ENCODE results near the gene IFT57.

The IFT57 gene

DNA sequence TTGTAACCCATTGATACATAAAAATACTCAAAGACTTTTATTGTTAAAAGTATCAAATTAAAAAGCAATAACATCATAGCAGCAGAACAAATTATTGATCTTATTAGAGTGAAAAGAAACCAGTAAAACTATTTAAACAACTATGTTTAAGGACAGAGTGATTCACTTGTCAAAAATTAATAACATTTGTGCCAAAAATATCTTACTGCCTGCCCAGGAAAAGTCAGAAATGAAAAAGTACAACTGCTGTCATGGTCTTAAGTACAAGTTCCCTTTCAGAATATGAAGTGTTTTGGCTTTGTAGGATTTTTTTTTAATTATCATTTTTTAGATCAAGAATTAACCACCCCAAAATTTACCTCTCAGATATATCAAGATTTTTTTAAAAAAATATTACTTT lies 3.4 kb downstream of the IFT57 start:
- no peak for DNase-seq (ENCODE audit: low read depth in 2 of 2)

DNA sequence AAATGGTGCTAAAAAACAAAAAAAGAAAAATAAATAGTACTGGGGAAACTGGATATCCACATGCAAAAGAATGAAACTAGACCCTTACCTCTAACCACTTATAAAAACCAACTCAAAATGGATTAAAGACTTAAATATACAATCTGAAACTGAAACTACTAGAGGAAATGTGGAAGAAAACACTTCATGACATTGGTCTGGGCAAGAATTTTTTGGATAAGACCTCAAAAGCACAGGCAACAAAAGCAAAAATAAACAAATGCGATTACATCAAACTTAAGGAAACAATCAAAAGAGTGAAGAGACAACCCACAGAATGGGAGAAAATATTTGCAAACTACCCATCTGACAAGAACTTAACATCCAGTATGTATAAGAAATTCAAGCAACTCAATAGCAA lies 6.4 kb downstream of the IFT57 start:
- DNase-seq (ENCODE audit: low read depth in 2 of 2), result no peak

DNA sequence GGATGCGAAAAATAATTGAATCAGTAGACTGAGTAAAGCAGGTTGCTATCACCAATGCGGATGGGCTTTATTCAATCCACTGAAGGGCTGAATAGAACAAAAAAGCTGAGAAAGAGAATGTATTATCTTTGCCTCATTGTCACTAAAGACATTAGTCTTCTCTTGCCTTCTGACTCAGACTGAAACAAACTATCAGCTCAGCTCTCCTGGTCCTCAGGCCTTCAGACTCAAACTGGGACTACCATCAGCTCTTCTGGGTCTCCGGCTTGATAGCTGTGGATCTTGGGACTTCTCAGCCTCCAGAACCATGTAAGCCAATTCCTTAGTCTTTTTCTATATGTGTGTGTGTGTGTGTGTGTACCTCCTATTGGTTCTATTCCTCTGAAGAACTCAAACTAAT lies 12.6 kb downstream of the IFT57 start:
- DNase-seq (ENCODE audit: low read depth in 2 of 2), result no peak

DNA sequence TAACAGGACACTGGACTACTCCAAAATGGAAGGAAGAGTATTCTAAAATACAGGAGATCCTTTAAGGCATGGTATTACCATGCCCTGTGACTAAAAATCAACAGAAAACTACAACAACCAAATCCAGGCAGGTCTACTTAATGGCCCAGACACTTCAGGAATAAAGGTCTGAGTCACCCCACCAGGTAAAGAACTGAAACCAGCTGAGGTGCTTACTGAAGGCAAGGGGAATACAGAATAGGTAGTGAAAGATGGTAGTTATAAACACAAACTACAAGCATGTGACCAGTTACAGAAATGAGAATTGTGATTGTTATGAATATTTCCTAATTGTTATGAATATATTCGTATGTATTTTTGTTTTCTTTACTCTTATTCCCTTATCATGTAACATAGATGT lies 13.4 kb downstream of the IFT57 start:
- no peak for DNase-seq (ENCODE audit: low read depth in 2 of 2)

DNA sequence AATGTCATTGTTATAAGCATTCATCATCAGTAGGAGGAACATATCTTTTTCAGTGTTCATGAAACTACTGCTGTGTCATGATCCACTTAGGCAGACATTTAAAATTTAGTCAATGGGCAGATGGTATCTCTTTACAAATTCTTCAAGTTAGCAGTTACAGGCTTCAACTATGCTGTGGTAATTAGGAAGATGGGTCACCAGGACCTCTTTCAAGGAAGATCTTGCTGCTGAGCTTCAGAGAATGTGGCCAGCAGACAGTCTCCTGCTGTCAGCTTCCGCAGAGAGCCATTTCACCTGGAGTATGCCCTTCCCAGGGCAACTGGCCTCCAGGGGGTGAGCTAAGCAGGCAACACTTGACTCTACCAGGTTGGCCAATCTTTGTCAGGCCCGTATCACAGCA lies 19.4 kb downstream of the IFT57 start:
- no peak for DNase-seq (ENCODE audit: low read depth in 2 of 2)

DNA sequence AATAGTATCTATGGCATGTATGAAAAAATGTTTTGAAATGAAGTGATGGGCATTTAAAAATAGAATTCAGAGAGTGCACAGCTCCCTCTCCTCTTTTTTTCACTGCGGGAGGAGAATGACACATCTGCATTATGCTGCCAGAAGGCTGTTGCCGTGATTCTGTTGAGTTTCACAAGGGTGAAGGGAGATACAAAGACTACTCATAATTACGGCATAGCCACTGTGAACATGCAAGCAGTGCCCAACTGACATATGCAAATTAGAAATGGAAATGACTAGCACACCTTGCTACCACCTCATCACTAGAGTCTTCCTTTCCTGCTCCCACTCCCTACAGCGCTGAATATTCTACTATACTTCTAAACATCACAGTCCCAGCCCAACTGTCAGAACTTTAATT lies 20.1 kb downstream of the IFT57 start:
- DNase-seq (ENCODE audit: low read depth in 2 of 2), result no peak

DNA sequence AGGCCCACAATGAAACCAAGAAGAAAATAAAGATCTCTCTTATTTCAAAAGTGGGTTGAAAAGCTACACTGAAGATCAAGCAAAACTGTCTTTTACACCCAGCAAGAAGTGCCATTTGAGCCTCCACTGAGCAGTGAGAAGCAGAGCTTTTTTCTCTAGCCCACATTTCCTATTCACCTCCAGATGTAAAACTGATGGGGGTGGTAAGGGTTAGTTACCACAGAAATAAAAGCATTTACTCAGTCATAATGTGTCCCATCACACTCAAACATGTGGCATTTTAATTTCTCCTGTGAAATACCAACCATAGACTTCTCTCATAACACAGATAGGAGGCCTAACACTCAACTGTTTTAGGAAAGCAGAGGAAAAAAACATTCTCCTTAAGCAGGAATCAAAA lies 21.0 kb downstream of the IFT57 start:
- DNase-seq (ENCODE audit: low read depth in 2 of 2), result no peak

DNA sequence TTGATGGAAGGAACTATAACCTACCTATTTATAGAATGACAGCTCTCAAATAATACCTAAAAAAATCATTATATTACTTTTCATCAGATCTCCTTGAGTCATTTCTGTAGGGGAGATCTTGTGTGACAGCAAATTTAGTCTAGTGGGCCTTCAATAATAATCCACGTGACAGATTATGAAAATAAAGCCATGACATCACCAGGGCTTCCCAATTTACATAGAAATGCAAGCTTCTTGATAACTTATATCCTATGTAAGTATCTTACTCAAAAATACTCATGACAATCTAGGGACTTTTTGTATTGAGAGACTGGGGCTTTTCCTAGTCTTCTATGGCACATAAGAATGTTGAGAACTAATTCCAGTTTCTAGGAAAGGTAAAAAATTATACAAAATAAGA lies 21.6 kb downstream of the IFT57 start:
- DNase-seq (ENCODE audit: low read depth in 2 of 2), result no peak

DNA sequence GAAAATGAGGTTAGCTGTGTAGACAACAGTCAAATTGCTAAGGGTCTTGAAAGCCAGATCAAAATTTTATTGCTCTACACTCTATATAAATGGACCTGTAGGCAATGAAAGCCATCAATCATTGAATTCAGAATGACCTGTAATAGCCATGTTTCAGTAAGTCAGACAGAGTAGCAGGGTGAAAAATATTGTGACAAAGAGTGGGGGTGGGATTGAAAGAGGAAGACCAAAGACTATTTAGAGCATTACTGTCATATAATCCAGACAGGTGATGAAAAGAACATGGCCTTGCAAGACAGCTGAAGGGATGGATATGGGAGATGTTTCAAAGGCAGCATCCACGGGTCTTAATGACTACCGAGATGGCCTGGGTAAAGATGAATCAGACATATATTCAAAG lies 22.2 kb downstream of the IFT57 start:
- DNase-seq (ENCODE audit: low read depth in 2 of 2), result no peak

DNA sequence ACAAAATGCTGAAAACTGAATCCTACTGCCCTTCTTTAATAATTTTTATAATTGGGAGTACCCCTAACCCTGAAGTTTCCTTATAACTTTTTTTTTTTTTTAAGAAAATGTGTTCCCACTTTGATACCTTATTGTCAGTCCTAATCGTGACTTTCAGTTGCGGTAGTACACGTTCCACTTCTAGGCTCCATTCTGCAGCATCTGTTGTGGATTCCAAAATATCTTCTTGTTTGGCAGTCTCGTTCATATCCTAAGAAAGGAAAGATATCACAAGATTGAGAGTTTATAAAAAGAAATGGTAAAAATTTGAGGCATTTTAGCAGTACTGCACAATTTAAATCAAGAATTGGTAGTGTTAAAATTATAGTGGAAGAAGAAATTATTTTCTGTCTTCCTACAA lies 30.8 kb downstream of the IFT57 start:
- no peak for DNase-seq (ENCODE audit: low read depth in 2 of 2)

DNA sequence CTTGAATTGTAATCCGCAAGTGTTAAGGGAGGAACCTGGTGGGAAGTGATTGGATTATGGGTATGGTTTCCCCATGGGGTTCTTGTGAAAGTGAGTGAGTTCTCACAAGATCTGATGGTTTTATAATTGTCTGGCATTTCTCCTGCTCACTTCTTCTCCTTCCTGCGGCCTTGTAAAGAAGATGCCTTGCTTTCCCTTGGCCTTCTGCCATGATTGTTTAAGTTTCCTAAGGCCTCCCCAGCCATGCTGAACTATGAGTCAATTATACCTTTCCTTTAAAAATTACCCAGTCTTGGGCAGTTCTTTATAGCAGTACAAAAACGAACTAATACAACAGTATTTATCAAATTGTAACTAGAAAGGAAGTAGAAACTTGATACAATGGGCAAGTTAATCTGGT lies 31.9 kb downstream of the IFT57 start:
- no peak for DNase-seq (ENCODE audit: low read depth in 2 of 2)

DNA sequence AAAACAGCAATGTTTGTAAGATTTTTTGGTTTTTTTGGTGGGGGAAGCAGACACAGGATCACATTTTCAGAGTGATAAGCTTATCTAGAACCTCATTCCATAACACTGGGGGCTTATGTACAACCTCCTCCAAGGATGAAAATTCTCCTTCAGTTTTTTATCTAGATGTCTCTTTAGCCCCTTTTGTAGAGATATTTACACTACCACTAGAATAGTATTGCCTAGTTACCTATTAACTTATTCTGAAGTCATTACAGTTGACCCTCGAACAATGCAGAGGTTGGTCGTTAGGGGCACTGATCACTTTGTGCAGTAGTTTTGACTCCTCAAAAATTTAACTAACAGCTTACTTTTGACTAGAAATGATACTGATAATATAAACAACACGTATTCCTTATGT lies 32.8 kb downstream of the IFT57 start:
- no peak for DNase-seq (ENCODE audit: low read depth in 2 of 2)

DNA sequence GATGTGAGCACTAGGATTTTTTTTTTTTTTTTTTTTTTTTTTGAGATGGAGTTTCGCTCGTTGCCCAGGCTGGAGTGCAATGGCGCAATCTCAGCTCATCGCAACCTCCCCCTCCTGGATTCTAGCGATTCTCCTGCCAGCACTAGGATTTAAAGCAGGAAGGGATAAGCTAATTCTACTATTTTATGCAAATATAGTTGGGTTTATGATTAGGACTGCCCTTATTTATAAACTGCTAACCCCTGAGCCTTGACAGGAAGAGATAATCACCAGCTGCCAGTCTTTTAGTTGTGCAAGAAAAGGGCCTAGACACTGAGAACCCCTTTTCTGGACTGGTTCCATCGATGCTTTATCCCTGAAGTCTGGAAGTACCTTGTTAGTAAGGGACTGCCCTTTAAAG lies 36.7 kb downstream of the IFT57 start:
- DNase-seq (ENCODE audit: low read depth in 2 of 2), result no peak

DNA sequence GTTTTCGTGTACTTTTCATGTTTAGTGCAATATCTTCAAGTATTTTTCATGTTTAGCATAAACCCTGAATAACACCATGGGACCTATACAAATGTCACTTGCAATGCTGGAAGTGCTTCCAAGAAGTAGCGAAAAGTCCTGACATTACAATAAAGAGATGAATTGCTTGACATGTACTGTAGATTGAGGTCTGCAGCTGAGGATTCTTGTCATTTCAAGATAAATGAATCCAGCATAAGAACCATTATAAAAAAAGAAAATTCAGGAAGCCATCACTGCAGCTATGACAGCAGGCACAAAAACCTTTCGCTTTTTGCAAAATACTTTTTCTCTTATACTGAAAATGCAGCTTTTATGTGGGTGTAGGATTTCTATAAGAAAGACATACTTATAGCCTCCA lies 37.4 kb downstream of the IFT57 start:
- DNase-seq (ENCODE audit: low read depth in 2 of 2), result no peak

DNA sequence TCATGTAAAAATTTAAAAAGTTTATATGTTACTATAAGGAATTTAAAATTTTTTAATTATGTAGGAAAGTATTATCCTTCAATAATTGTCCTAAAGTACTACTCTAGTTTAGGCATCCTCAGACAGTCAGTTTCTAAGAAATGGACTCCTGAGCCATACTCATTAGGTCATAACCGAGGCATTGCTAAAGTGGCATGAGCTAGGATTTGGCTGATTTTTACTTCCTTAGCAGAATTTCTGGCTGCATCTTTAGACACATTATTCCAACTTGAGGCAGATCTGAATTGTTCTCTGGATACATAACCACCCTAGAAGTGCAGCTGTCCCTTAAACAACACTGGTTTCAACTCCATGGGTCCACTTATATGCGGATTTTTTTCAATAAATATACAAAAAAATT lies 38.3 kb downstream of the IFT57 start:
- no peak for DNase-seq (ENCODE audit: low read depth in 2 of 2)

DNA sequence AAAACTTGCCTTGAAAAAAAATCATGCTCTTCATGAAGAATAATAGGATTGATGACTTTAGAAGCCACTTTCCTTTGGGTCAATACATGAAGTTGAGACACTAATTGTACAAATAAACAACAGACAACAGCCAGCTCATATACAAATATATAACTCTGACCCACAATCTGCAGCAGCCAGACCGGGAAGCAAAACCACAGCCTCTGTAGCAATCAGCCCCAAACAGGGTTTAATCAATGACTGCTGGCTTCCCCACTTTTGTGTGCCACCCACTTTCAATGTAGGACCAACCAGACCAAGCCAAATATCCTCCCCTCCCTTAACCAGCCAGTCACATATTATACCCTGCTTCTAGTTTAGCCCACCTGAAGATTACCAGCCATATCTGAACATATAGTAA lies 39.0 kb downstream of the IFT57 start:
- no peak for DNase-seq (ENCODE audit: low read depth in 2 of 2)

DNA sequence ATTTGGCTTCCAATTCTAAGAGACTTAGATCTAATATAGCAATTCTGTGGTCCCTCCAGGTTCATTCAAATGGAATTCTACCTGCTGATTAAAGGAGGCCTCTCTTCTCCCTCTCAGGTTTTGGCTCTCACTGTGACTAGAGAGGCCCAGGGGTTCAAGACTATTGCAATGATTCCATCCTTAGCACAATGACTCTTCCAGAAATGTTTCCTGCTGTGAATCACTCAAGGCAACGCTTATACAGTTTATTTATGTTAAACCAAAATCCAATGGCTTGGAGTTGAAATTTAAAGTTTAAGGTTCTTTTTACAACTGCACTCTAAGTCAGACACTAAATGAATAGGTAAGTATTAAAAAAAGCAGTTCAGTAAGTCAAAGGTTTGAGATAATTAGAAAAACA lies 39.9 kb downstream of the IFT57 start:
- no peak for DNase-seq (ENCODE audit: low read depth in 2 of 2)

DNA sequence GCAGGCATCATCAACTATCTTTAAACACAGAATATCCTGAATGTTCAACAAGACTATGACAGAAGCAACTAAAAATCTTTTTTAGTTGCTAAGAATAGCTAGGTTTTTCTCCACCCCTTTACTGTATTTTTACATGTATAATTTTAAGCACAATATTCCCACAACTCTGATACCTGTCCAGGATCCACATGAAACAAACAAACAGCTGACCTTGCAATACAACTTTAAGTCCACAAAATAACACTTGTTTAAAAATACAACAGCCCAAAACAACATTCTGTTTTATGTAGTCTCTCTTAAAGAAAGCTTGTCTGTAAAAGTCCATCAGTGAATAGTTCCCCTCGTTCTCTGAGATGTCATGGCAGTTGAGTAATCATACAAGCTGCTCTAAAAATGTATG lies 41.1 kb downstream of the IFT57 start:
- DNase-seq (ENCODE audit: low read depth in 2 of 2), result no peak

DNA sequence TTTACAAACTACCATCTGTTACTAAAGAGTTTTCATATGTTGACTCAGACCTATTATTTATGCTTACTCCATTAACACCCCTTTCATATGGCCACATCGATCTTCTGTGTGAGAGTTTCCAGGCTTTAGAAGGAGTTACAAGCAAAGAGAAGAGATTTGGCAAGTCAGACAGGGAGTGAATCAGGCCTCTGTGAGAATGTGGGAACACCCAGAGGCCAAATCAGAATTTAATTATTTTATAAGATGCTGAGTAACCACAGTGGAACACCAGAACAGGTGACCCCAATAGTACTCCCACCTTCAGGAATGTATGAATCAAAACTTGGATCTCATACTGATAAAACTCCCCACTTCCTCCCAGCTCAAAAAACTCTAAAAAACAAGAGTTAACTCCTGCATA lies 42.0 kb downstream of the IFT57 start:
- no peak for DNase-seq (ENCODE audit: low read depth in 2 of 2)

DNA sequence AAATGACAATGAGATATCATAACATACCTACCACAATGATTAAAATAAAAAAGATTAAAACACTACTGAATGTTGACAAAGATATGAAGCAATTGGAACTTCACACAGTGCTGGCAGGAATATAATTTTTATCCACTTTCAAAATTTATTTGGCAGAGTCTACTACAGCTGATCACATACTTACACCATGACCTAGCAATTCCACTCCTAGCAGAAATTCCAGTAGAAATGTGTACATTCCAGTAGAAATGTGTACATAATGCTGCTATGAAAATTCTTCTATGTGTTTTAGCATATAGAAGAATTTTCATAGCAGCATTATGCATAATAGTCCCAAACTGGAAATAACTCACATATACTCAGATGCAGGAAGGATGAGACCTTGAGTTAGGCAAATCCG lies 43.5 kb downstream of the IFT57 start:
- DNase-seq (ENCODE audit: low read depth in 2 of 2), result no peak

DNA sequence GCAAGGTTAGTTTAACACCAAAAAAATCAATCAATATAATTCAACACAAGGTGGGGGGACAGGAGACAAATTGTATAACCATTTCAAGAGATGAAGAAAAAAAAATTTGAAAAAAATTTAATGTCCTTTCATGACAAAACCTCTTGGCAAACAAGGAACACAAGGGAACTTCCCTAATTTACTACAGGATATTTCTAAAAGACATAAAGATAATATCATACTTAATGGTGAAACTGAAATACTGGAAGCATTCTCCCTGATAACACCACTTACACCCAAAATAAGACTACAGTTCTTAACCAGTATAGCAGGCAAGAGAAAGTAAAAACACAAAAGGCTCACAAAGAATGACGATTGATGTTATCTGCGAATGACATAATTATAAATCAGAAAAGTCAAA lies 44.7 kb downstream of the IFT57 start:
- DNase-seq (ENCODE audit: low read depth in 2 of 2), result no peak

DNA sequence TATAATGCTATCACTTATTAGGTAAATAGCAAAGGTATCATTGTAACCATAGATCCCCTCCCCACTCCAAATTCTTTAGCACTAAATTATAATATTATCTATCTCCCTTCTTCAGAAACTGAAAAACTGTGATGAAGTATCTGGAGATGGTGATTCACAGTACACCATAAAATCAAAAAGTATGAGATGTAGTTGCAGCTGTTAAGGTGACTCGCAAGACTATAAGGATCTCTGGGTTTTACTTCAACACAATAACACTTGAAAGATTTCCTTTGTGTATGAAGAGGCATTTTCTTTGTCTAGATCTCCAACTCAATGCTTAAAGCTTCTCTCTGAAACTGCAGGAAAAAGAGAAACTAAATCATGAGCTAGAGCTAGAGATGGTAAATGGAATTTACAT lies 46.9 kb downstream of the IFT57 start:
- no peak for DNase-seq (ENCODE audit: low read depth in 2 of 2)

DNA sequence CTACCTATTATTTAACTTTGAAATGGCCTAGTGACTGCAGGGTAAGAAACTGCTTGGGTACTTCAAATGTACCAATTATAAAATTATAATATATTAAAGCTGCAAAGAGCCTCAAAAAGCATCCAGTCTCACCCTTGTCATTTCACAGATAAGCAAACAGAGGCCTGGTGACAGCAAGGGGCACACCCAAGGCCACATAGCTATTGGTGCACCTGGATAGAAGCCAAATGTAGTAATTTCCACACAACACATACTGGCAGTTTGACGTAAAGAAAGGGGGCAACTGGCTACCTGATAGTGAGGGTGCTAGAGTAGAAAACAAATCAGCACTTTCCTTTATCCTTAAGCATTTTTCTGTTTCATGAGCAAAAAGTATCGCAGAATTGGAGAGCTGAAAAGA lies 51.1 kb downstream of the IFT57 start:
- DNase-seq (ENCODE audit: low read depth in 2 of 2), result no peak

DNA sequence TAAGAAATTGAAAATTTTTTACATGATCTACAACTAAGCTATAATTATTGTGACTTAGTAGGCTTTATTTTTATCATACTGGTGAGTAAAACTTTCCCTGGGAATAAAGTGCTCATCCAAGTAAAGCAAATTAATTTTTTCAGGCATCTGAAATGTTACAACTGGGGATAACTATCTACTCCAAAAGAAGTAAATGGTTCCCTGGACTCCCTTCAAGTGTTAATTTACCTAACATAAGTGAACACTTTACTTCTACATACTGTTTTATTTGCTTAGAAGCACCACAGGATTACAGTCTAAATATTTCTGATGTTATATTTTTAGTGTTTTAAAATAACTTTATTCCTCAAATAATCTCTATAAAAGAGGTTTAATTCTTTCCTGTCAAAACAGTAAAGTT lies 57.8 kb downstream of the IFT57 start:
- no peak for DNase-seq (ENCODE audit: low read depth in 2 of 2)

DNA sequence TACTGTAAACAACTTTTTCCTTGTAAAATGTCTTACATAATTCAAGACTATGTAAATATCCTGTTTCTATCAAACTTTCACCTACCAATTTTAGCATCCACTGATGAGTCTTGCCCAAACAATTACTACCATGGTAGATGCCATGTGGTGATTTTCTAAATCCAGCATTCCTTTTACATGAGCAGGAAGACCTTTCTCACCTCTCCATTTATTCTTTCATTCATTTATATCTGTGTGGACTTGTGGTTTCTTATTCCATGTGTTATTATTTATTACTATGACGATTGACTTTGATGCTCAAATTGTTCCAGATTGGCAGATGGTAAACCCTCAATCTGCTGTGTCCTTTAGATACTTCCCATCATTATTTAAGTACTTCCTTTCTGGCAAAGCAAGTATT lies 62.4 kb downstream of the IFT57 start:
- no peak for DNase-seq (ENCODE audit: low read depth in 2 of 2)
